HepG2 (cell line): ENCODE data around the gene GADD45GIP1. TPM values are rescaled to one million over a fixed set of nuclear protein-coding genes. Genes with fewer than 3 reads are reported as not detected.

Source experiments
- ARNT ChIP-seq: fragments of 450-650 bp; IDR thresholded peaks from 2 replicates; pipeline ENCODE4 v1.6.1; 2017
- ARNT2 ChIP-seq: sonication (generic); formaldehyde crosslinking; IDR thresholded peaks from 2 replicates; pipeline ENCODE4 v1.8.0; 2022; ENCODE audit warnings: mild to moderate bottlenecking, low read depth, missing genetic modification reagents, moderate library complexity
- CCAR2 ChIP-seq: fragments of 200-400 bp; formaldehyde crosslinking; optimal IDR thresholded peaks from 2 replicates; pipeline ENCODE3; 2018; ENCODE audit warnings: low read depth, mild to moderate bottlenecking, low read length, moderate library complexity
- FOSL1 ChIP-seq: sonication (generic); formaldehyde crosslinking; IDR thresholded peaks from 2 replicates; pipeline ENCODE4 v1.9.0; 2021; ENCODE audit warnings: missing genetic modification reagents, borderline replicate concordance
- GATAD2A ChIP-seq: IDR thresholded peaks from 2 replicates; pipeline ENCODE4 v1.6.1; 2016
- KMT2A ChIP-seq: sonication (generic); formaldehyde crosslinking; IDR thresholded peaks from 2 replicates; pipeline ENCODE4 v1.4.0; 2020; ENCODE audit warnings: missing genetic modification reagents
- LCORL ChIP-seq, 2 experiments: fragments of 450-650 bp in 1 of 2; sonication (generic) in 1 of 2; formaldehyde crosslinking in 1 of 2; IDR thresholded peaks; 2 replicates each; pipeline versions ENCODE4 v1.5.0 to v1.6.1; 2017 to 2020; ENCODE audit warnings: antibody characterized with exemption in 1 of 2, missing genetic modification reagents in 1 of 2
- NCOA2 ChIP-seq: sonication (generic); formaldehyde crosslinking; IDR thresholded peaks from 2 replicates; pipeline ENCODE4 v1.8.0; 2022; ENCODE audit warnings: inconsistent platforms
- NR2F1 ChIP-seq, 2 experiments: fragments of 450-650 bp in 1 of 2; formaldehyde crosslinking in 1 of 2; IDR thresholded peaks; 2 replicates each; pipeline versions ENCODE4 v1.5.0 to v1.6.1; 2016 to 2020; ENCODE audit warnings: mild to moderate bottlenecking in 1 of 2, missing compliant biosample characterization in 1 of 2, missing genetic modification reagents in 1 of 2, moderate library complexity in 1 of 2
- PRMT3 ChIP-seq: sonication (generic); formaldehyde crosslinking; IDR thresholded peaks from 2 replicates; pipeline ENCODE4 v1.8.1; 2022; ENCODE audit warnings: low read depth, mild to moderate bottlenecking, moderate library complexity, missing genetic modification reagents, borderline replicate concordance
- RBM22 ChIP-seq: fragments of 200-400 bp; formaldehyde crosslinking; optimal IDR thresholded peaks from 2 replicates; pipeline ENCODE3; 2017; ENCODE audit warnings: mild to moderate bottlenecking, low read length, moderate library complexity
- ZBTB7A ChIP-seq: sonication (generic); formaldehyde crosslinking; IDR thresholded peaks from 2 replicates; pipeline ENCODE4 v1.8.0; 2022; ENCODE audit warnings: mild to moderate bottlenecking, missing genetic modification reagents
- ZBTB8A ChIP-seq: sonication (generic); formaldehyde crosslinking; IDR thresholded peaks from 2 replicates; pipeline ENCODE4 v1.4.0; 2020; ENCODE audit warnings: mild to moderate bottlenecking, low read depth, missing genetic modification reagents, borderline replicate concordance
- ZNF124 ChIP-seq: sonication (generic); formaldehyde crosslinking; IDR thresholded peaks from 2 replicates; pipeline ENCODE4 v1.4.0; 2020; ENCODE audit warnings: missing genetic modification reagents
- ZNF557 ChIP-seq: sonication (generic); formaldehyde crosslinking; IDR thresholded peaks from 2 replicates; pipeline ENCODE4 v1.4.0; 2020; ENCODE audit warnings: missing genetic modification reagents
- ZNF569 ChIP-seq: sonication (generic); formaldehyde crosslinking; IDR thresholded peaks from 2 replicates; pipeline ENCODE4 v1.5.0; 2020; ENCODE audit warnings: mild to moderate bottlenecking, missing genetic modification reagents, moderate library complexity, borderline replicate concordance
- ZNF788 ChIP-seq: sonication (generic); formaldehyde crosslinking; IDR thresholded peaks from 2 replicates; pipeline ENCODE4 v1.5.0; 2020; ENCODE audit warnings: mild to moderate bottlenecking, missing genetic modification reagents, borderline replicate concordance
- ZNF879 ChIP-seq: sonication (generic); formaldehyde crosslinking; IDR thresholded peaks from 2 replicates; pipeline ENCODE4 v1.8.1; 2023; ENCODE audit warnings: missing genetic modification reagents
- polyA plus RNA-seq, 8 experiments: library from polyadenylated mRNA; depleted of rRNA in 3 of 8; stranded (reverse) in 7 of 8; unstranded in 1 of 8; fragments of >200 nt; fragmentation: Illumina TruSeq in 4 of 8; extraction: Trizol in 4 of 8; gene quantifications; 2 replicates each; pipeline versions ENCODE4 v1.2.1 to v1.2.3, GENCODE V29; 2011 to 2016; ENCODE audit warnings: low read depth in 4 of 8, missing spikeins in 1 of 8, mixed read lengths in 1 of 8; ENCODE audit not compliant: insufficient read depth in 1 of 8
- total RNA-seq, 5 experiments: library from RNA; depleted of rRNA; stranded (reverse); fragments of >200 nt; fragmentation: Illumina TruSeq; extraction: Trizol; gene quantifications; 2 replicates each; pipeline ENCODE4 v1.2.3, GENCODE V29; 2016; ENCODE audit warnings: low read depth in 1 of 5
- TF ChIP-seq, protein P1 (sequence below): sonication (generic); formaldehyde crosslinking; IDR thresholded peaks from 2 replicates; pipeline ENCODE4 v1.5.1; 2020; ENCODE audit warnings: missing genetic modification reagents, mild to moderate bottlenecking, borderline replicate concordance
- TF ChIP-seq, protein P2 (sequence below): IDR thresholded peaks from 2 replicates; pipeline ENCODE4 v1.6.1; 2016; ENCODE audit warnings: missing compliant biosample characterization, missing genetic modification reagents, borderline replicate concordance
- TF ChIP-seq, protein P3 (sequence below): sonication (generic); formaldehyde crosslinking; IDR thresholded peaks from 2 replicates; pipeline ENCODE4 v1.8.0; 2022; ENCODE audit warnings: mild to moderate bottlenecking, missing genetic modification reagents, moderate library complexity
- TF ChIP-seq, protein P4 (sequence below): sonication (generic); formaldehyde crosslinking; IDR thresholded peaks from 2 replicates; pipeline ENCODE4 v1.4.0; 2020; ENCODE audit warnings: low read depth, mild to moderate bottlenecking, missing genetic modification reagents
- TF ChIP-seq, protein P5 (sequence below): sonication (generic); formaldehyde crosslinking; IDR thresholded peaks from 2 replicates; pipeline ENCODE4 v1.4.0; 2020; ENCODE audit warnings: missing genetic modification reagents, mild to moderate bottlenecking, borderline replicate concordance

Gene GADD45GIP1
- total and polyA plus RNA-seq, 2 of the 13 experiments (the other 11 are each of a cell fraction or from before 2014, with no cell fraction given): 24.6 to 30.7 TPM

DNA sequence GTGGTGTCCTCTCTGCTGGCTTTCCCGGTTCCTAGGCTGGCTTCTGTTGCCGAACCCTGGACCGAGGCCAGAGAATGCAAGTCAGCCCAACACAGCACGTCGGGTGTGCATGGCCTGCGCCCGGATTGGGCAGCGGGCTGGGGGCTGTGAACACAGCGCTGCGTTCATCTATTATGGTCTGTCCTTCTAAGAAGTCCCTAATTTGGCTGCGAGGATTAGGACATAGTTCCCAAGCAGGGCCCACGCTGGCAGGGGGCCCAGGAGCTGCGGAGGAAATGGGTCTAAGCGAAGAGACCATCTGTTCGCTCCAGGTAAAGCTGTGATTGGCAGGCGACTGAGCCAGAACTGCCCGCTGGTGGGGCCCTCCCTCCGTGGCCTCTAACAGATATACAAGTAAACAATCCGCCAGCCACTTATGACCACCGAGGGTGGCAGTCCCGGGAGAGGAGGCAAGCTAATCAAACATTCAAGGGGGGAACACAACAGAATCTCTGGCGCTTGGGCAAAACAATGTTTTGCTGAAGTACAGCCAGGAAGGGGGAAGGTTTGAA is 43.9 kb downstream of the GADD45GIP1 start (continued):
- no peak for TF ChIP-seq ZBTB8A (CRISPR knock-in tag)
- no peak for TF ChIP-seq ZBTB7A (CRISPR knock-in tag)
- TF ChIP-seq FOSL1 (CRISPR knock-in tag): no peak
- TF ChIP-seq, protein P1, sequence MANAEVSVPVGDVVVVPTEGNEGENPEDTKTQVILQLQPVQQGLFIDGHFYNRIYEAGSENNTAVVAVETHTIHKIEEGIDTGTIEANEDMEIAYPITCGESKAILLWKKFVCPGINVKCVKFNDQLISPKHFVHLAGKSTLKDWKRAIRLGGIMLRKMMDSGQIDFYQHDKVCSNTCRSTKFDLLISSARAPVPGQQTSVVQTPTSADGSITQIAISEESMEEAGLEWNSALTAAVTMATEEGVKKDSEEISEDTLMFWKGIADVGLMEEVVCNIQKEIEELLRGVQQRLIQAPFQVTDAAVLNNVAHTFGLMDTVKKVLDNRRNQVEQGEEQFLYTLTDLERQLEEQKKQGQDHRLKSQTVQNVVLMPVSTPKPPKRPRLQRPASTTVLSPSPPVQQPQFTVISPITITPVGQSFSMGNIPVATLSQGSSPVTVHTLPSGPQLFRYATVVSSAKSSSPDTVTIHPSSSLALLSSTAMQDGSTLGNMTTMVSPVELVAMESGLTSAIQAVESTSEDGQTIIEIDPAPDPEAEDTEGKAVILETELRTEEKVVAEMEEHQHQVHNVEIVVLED (CRISPR knock-in tag): no peak
- no peak for TF ChIP-seq ZNF879 (CRISPR knock-in tag)
- TF ChIP-seq CCAR2: no peak
- peak; percentile 74; the same call in 1 of the 2 replicates for TF ChIP-seq GATAD2A
- TF ChIP-seq NCOA2 (CRISPR knock-in tag): no peak
- no peak for TF ChIP-seq ZNF557 (CRISPR knock-in tag)
- no peak for TF ChIP-seq NR2F1 (CRISPR knock-in tag; IDR thresholded peaks at IDR 0.05)
- TF ChIP-seq LCORL (IDR thresholded peaks at IDR 0.05): no peak
- TF ChIP-seq LCORL (CRISPR knock-in tag; IDR thresholded peaks at IDR 0.05): peak; percentile 73; the same call in 1 of the 2 replicates
- TF ChIP-seq, protein P2, sequence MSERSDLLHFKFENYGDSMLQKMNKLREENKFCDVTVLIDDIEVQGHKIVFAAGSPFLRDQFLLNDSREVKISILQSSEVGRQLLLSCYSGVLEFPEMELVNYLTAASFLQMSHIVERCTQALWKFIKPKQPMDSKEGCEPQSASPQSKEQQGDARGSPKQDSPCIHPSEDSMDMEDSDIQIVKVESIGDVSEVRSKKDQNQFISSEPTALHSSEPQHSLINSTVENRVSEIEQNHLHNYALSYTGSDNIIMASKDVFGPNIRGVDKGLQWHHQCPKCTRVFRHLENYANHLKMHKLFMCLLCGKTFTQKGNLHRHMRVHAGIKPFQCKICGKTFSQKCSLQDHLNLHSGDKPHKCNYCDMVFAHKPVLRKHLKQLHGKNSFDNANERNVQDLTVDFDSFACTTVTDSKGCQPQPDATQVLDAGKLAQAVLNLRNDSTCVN (CRISPR knock-in tag): no peak
- TF ChIP-seq PRMT3 (CRISPR knock-in tag): no peak
- TF ChIP-seq, protein P3, sequence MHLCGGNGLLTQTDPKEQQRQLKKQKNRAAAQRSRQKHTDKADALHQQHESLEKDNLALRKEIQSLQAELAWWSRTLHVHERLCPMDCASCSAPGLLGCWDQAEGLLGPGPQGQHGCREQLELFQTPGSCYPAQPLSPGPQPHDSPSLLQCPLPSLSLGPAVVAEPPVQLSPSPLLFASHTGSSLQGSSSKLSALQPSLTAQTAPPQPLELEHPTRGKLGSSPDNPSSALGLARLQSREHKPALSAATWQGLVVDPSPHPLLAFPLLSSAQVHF (CRISPR knock-in tag): no peak
- TF ChIP-seq ZNF569 (CRISPR knock-in tag): no peak
- TF ChIP-seq, protein P4, sequence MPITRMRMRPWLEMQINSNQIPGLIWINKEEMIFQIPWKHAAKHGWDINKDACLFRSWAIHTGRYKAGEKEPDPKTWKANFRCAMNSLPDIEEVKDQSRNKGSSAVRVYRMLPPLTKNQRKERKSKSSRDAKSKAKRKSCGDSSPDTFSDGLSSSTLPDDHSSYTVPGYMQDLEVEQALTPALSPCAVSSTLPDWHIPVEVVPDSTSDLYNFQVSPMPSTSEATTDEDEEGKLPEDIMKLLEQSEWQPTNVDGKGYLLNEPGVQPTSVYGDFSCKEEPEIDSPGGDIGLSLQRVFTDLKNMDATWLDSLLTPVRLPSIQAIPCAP (CRISPR knock-in tag): no peak
- no peak for TF ChIP-seq ARNT2 (CRISPR knock-in tag)
- no peak for TF ChIP-seq ZNF788 (CRISPR knock-in tag)
- TF ChIP-seq ZNF124: no peak
- no peak for TF ChIP-seq ARNT
- no peak for TF ChIP-seq RBM22
- TF ChIP-seq, protein P5, sequence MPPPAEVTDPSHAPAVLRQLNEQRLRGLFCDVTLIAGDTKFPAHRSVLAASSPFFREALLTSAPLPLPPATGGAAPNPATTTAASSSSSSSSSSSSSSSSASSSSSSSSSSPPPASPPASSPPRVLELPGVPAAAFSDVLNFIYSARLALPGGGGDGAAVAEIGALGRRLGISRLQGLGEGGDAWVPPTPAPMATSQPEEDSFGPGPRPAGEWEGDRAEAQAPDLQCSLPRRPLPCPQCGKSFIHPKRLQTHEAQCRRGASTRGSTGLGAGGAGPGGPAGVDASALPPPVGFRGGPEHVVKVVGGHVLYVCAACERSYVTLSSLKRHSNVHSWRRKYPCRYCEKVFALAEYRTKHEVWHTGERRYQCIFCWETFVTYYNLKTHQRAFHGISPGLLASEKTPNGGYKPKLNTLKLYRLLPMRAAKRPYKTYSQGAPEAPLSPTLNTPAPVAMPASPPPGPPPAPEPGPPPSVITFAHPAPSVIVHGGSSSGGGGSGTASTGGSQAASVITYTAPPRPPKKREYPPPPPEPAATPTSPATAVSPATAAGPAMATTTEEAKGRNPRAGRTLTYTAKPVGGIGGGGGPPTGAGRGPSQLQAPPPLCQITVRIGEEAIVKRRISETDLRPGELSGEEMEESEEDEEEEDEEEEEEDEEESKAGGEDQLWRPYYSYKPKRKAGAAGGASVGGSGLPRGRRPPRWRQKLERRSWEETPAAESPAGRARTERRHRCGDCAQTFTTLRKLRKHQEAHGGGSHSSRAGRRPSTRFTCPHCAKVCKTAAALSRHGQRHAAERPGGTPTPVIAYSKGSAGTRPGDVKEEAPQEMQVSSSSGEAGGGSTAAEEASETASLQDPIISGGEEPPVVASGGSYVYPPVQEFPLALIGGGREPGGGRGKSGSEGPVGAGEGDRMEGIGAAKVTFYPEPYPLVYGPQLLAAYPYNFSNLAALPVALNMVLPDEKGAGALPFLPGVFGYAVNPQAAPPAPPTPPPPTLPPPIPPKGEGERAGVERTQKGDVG (CRISPR knock-in tag): no peak
- no peak for TF ChIP-seq KMT2A (CRISPR knock-in tag)
